Ecto neural progenitor cell (in vitro differentiated cells): ENCODE data around the gene NAV2.
"Not testable (repeated sequence)": the region's sequence is repeated elsewhere in the genome, so short reads cannot be mapped to it uniquely, and the experiment has no call there.

ENCODE experiments used
- DNase-seq: peaks from one replicate; pipeline ENCODE4 v3.0.0-alpha.2; 2018; ENCODE audit warnings: low spot score

The NAV2 gene

DNA sequence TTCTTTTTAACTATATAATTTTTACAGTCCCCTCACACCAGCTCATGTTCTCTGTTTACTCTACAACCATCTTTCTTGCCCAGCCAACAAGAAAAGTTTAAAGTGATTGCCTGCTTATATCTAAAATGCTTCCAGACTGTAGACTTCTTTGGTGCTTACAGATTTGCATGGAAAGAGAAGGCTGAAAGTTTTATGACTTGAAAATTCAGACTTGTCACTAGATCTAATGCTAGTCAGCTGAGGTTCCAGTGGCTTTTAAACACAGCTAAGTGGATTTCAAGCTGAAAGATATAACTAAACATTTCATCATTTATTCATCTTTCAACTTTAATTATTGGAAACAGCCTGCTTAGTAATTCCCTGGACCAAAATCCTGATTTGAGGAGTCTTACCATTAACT is 178.4 kb downstream of the NAV2 start:
- DNase-seq: no peak

DNA sequence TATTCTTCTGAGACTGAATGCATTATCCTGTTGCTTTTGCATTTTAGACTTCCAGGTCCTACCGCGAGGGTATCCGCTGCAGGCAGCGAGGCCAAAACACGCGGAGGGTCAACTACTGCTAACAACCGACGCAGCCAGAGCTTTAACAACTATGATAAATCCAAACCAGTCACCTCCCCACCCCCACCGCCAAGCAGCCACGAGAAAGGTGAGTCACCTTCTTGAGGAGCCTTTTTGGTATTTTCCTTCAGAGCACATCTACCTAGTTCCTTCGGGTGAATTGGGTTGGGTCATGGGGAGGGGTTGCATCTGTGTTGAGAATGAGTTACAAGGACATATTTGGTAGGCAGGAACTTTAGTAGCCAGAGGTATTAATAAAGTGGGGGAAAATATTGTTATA is 179.8 kb downstream of the NAV2 start:
- no peak for DNase-seq

DNA sequence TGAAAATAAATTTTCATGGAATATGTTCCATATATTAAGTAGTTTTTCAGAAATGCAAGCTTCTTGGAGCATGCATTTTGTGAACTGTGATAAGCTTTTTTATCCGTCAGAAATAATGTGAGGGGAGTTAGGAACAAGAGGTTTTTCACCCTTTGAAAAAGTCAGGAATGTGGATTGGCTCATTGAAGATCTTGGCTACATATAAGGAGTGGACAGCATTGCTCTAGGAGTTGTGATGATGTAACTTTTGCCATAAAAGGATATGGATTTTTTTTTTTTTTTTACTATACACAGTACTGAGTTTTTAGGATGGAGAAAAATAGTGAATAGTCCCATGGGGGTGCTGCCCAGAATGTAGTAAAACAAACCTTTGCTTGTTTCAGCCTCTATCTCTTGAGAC is 180.2 kb downstream of the NAV2 start:
- DNase-seq: no peak

DNA sequence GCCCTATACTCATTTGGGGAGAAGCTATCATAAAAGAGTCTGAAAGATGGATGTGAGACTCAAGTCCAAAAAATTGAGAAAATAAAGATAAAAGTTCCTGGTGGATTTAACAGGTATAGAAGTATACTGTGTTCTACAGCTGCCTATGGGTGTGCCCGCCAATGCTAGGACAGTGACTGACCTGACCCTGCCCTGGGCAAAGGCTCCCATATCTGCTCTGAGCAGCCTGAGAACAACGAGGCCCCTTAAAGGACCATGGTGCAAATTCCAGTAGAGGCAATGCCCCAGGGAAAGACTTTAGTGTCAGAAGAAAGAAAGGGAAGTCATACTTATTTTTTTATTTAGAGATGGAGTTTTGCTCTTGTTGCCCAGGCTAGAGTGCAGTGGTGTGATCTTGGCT is 181.8 kb downstream of the NAV2 start:
- DNase-seq: no peak

DNA sequence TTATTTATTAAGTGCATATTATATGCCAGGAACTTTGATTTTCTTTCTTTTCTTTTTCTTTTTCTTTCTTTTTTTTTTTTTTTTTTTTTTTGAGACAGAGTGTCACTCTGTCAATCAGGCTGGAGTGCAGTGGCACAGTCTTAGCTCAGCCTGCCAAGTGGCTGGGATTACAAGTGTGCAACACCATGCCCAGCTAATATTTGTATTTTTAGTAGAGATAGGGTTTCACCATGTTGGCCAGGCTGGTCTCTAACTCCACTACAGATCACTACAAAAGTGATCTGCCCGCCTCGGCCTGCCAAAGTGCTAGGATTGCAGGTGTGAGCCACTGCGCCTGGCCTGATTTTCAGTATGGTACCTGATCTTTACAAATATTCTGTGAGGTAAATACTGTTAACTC is 182.4 kb downstream of the NAV2 start:
- DNase-seq: not testable (repeated sequence)

DNA sequence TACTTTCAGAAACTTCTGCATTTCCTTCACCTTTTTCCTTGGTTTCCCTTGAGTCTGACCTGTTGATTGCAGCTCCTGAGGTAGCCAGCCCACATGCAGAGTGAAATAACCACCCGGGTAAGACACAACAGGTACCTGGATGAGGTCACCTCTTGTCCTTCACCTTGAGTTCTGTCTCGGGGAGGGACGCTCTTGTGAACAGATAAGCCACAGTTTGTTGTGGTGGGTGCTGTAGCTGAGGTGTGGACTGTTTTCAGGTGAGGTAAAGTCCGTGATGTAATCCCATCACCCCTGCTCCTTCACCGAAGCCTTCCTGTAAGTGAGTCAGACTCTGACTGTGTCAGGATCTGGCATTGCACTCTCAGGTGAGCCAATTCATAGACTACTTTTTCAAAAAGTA is 183.1 kb downstream of the NAV2 start:
- DNase-seq: no peak

DNA sequence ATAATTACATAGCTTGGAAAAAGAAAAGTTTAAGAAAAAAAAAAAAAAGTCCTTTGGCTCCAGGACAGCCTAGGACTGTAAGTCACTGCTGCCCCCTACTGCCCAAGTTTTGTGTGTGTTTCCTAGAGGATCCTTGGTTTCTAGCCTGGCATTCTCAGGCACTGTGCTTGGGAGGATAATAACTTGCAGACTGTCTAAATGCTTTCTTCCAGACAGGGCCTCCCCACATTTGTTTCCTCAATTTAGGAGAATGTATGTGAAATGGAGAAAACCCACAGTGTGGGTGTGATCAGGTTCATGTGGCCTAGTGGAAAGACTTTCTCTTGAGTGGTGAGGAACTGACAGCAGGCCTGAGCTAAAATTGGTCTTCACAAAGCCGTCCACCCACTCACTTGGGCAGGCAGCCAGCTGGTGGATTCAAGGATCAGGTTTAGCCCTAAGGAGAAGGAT is 191.0 kb downstream of the NAV2 start:
- peak; percentile 78 for DNase-seq

DNA sequence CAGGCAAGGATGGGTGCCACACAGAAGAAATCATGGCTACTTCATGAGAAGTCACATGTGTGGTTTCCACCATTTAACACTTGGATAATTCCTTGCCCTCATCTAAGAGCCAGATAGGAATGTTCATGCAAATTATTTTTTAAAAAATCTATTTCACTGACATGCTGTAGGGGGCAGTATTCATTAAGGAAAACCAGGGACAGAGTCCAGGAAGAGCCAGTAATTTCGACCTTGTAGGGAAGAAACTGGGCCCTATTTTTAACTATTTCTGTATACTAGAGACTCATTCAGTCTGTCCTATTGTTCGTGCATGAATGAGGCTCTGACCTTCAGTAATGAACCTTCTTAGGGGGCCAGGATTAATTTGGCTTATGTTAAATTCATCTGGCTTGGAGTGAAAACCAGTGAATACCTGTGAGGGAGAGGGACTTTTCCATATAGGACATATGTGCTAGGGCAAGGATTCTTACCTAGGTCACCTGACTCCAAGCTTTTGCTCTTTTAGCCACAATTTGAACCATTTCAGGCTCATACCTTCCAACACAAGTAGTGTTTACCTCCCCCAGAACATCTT is 192.7 kb downstream of the NAV2 start:
- DNase-seq: no peak

DNA sequence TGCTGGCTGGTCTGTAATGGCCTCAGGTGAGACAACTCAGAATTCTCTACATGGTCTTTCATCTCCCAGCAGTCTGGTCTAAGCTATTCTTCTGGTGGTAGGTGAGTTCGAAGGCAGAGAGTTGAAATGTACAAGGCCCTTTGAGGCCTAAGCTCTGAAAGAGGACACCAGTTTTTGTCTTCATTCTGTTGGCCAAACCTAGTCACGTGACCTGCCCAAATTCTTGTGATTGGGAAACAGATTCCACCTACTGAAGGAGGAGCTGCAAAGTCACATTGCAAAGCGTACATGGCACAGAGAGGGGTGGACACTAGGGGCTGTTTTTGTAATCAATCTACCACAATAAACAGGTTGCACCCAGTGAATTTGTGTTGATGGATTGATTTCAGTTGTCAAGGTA is 193.5 kb downstream of the NAV2 start:
- DNase-seq: no peak

DNA sequence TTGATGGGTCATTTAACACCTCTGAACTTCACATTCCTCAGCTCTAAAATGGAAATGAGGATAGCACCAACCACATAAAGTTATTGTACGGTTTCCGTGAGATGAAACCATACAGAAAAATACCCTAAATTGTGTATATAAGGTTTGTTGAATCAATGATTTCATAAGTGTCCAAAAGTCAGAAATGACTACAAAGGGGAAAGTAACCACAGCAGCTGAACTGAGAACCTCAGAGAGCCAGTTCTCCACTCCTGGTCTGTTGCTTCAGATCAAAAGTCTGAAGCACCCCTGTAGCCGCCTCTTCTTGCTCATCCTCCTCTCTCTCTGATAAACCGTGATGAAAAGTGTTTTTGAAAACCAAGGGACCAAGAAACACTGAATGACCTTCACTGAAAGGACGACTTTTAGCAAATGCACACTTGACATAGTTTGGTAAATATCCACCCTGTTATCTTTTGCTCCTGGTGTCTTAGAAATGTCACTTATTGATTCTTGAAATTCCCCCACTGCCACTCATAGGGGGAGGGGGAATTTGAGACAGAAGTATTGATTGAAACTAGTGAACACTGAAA is 194.5 kb downstream of the NAV2 start:
- no peak for DNase-seq

DNA sequence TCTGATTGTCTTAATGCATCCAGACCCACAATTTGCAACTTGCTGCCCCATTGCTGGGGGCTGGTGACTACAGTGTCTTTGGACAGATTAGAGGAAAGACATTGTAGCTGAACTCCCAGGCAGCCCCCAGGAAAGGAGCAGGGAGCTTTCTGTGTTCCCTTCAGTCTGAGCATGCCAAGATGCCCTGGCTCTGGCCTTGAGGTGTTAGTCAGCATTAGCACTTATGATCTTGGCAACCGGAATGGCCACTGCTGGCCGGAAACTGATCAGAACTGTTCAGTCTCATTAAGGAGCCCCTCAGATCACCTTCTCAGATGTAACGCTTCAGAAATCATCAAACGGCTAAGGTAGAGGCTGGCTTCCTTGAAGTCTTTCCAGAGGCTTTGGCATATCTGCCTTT is 195.2 kb downstream of the NAV2 start:
- no peak for DNase-seq

DNA sequence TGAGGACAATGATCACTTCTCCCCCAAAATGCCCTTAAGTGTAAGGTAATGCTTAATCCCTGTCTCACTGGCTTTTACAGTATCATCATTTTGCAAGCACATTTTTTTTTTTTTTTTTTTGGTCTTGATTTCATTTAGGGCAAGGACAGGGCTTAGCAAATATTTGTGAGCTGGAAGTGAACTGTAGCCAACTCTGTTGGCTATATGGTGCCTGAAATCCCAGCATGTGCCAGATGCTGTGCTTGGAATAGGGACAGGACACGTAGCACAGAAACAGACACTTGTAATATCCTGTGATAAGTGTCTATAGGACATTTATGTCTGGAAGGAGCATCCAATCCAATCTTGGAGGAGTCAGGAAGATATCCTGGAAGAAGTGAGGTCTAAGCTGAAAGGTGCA is 198.3 kb downstream of the NAV2 start:
- no peak for DNase-seq

DNA sequence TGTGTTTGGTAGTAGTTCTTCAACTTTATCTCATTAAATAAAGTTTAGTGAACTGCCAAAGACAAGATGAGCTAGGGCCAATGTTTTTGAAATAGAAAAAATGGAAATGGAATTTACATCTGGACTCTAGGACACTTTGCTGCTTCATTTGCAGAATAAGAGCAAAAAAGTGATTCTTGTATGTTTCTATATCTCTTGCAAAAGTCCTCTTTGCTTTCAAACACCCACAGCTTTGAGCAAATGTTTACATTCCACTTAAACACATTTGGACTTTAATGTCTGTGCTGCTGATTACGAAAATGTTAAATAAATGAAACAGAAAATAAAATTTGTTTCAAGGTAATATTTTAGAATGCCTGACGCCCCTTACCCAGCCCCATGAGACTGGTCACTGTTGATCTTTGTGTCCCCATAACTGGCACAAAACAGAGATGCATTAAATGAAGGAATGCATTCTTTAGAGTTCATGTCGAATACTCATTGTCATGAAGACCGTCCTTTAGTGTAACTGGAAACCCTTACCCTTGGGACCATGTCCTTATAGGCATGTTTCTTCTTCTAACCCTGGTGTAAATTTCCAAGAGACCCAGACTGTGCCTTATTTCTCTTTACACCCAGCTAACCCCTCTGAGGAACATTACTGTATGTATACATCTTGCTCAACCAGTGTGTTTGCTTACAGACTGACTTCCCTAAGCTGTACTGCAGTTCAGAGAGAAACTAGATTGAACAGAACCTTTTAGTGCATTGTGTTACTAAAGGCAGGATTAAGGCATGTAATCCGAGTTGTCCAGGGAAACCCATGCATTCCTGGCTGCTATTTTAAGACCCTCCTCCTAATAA is 199.7 kb downstream of the NAV2 start:
- no peak for DNase-seq

DNA sequence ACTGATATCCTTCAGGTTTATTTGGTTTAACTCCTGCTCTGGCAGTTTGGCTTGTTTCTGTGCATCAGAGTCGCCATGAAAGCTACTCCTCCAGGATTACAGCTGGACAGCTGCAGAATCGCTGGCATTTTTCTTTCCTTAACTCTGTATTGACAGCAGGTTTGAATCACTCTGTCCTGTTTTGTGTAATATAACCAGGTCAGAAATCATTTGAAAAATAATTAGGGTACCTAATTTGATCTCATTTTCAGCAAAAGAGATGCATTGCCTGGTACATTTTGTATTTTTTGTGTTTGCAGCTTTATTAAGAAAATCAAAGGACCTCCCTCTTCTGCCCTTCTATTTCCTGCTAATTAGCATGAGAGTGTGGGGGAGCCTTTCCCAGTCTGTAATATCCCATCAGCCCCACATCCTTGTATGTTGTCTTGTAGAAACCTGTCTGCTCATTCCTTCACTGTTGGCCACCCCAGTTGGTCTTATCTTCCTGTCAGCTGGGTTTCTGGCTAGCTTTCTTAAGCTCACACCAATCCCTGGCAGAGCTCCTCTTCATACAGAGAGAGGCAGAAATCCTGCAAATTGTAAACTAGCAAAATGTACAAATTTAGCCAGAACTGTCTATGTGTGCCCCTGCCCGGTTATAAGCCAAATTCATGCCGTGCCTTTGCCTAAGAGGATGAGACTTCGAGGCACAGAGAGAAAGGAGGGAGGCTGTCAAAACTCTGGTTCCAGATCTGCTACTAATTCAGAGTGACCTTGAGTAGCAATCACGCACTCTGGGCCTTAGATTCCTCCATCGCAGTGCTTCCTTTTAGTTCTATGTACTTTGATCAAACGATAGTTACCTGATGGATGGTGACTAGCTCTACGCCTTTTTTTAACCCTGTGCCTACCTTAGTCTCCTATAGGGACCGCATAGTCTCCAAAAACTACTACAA is 200.6 kb downstream of the NAV2 start:
- DNase-seq: no peak

DNA sequence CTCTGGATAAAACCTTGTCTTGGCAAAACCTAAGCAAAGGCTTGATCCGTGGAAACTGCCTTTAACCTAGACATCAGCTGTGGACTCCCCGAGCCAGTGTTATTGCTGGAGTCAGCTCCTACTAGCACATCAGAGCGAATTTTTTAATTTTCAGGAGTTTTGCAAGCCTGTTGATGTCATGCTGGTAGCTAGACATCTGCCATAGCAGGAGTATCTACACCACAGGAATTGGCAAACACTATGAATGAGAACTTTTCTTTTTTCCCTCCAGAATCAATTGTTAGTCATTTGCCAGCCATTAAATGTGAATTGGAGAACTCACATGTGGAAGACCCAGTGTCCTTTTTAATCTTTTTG is 201.2 kb downstream of the NAV2 start:
- DNase-seq: no peak

DNA sequence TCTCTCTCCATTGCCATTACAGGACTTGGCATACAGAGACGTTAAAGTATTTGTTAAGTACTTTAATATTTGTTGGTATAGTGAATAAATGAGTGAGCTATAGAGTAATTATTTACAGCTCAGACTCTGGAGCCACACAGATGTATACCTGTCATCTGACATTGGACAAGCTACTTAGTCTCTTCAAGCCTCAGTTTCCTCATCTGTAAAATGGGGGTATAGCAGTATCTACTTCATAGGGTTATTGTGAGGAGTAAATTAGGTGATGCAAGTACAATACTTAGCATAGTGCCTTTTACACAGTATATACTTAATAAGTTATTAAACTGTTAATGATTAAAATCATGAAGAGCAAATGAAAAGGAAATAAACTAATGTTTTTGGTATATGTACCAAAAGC is 203.2 kb downstream of the NAV2 start:
- no peak for DNase-seq

DNA sequence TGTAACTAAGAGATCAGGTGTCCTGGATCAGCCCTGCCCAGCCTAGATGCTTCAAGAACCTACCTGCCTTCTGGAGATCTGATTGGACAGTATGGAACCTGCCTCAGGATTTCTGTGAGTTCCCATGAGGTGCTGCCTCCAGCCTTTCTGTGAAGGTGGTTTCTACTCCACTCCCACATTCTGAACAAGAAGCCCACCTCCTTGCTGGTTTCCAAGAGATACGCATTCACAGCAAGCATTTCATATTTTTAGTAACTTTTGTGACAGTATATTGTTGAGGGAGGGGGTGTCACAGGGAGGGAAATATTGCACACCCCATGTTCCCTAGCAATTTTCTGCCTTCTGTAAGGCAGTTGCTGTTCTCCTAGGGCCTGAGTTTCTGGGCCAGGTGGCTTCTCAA is 204.4 kb downstream of the NAV2 start:
- DNase-seq: no peak

DNA sequence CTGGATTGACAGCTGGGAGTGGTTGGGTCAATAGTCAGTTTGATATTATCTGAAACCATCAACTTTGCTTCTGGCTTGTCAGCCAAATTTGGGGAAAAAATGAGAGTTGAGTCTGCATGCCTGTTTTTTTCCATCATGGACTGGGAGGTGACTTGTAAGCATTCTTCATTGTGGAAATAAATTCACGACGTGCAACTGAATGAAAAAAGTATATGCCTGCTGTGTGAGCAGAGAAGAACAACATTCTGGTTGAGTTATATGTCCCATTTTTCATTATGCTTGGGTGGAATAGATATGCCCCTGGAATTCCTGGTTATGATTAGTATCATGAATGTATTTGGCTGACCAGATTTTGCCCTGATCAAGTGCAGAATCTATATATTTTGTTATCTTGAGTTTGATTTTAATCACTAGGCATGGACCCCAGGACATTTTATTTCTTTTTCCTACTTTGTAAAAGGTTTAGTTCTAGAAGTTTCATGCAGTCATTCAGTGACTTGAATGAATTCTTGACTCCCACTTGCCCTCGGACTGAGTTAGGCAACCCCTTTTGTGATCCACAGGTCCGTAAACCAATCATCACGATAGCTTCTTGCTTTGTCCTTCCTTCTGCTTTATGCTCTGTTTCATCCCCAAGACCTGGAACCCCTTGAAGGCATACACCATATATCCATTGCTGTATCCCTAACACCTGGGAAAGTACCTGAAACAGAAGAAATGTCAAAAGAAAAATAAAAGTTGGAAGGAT is 205.8 kb downstream of the NAV2 start:
- no peak for DNase-seq

DNA sequence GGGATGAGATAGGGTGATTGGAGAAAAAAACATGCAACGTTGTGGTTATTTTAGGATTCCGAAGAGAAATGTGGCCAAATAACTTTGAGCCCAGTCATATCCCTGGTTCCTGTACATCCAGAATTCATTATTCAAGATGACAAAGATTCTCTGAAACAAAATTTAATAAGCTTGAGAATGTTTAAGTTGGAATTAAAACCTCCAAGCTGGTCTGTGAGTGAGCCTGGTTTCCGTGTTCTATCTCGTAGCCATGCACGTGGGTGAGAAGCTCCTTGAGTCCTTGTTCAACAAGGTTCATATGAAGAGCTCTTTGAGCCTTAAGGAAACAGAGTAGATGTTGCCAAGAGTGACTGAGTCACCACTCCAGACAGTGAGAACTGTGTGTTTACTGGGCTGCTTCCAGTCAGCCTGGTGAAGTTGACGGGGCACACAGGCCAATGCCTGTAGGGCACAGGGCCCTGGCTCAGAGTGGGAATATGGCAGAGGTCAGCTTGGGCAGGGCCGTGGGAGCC is 206.5 kb downstream of the NAV2 start:
- no peak for DNase-seq

DNA sequence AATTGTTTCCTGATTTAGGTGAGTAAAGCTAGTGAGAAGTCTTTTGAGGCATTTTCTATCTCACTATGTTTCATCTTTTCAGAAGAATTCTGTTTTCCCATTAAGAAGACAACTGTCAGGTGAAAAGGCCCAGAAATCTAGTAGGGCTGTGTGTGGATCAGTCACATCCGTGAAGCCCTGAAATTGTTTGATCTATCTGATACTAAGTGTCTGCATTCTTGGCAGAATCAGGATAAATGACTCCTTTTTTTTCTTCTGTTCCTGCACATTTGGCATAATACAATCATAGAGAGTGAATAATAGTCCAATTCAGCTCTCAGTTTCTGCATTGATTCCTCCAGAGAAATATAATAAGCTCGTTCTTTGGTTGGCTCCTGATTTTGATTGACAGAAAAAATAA is 208.3 kb downstream of the NAV2 start:
- DNase-seq: no peak

DNA sequence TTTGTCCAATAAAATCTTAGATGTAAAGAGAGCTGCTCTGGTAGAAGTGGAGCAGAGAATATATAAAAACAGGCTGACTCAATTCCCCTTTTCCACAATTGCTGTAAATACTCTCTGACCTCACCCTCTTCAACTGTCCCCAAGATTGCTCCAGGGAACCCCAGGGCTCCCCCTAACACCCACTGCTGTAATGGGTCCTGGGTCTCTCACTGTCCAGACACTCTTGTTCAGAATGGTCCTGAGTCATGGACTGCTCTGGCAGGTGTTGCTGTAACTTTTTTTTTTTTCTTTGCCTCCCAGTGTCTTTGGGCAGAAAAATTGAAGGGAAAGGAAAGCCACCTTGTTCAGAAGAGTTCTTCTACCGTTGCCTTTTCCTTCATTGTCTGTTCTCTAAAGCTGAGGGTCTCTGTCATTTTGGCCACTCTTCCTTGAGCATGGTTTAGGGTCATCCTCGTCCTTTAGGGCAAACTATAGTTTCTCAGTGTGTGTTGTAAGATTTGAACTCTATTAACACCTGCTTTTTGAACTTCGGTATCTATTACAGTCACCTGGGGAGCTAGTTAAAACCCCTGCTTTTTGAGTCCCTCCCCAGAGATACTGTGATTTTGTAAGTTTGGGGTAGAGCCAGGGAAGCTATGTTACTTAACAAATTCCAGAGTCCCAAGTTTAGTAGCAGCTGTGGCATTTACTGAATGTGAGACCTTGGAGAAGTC is 209.5 kb downstream of the NAV2 start:
- DNase-seq: no peak
